Thyroid gland (tissue), 4 donors: Measurements from ENCODE around the gene FAM237B. TPM values are rescaled to one million over a fixed set of nuclear protein-coding genes. Genes with fewer than 3 reads are reported as not detected.

Source experiments
- DNase-seq, 2 donors: peaks; one replicate each; pipeline ENCODE4 v3.0.0-alpha.2; 2019
- H3K27ac ChIP-seq, 3 donors: fragments of 200-600 bp; sonication (generic); 1 replicate in 2 of 3; 2 replicates in 1 of 3; pipeline ENCODE4 v1.5.1; 2016 to 2019; ENCODE audit warnings: mild to moderate bottlenecking in 1 of 3, moderate library complexity in 1 of 3
- H3K27me3 ChIP-seq: fragments of 200-600 bp; sonication (generic); one replicate; pipeline ENCODE4 v1.5.1; 2019
- H3K36me3 ChIP-seq, 2 donors: fragments of 200-600 bp; sonication (generic); one replicate each; pipeline ENCODE4 v1.5.1; 2016 to 2019
- H3K4me1 ChIP-seq, 2 donors: fragments of 200-600 bp; sonication (generic); one replicate each; pipeline ENCODE4 v1.5.1; 2017 to 2019
- H3K4me3 ChIP-seq, 3 donors: fragments of 200-600 bp; sonication (generic); replicated peaks in 1 of 3; 1 replicate in 2 of 3; 2 replicates in 1 of 3; pipeline ENCODE4 v1.5.1; 2016; ENCODE audit warnings: mild to moderate bottlenecking in 1 of 3
- H3K9me3 ChIP-seq: fragments of 200-600 bp; sonication (generic); one replicate; pipeline ENCODE4 v1.5.1; 2017
- POLR2A ChIP-seq, 2 donors: fragments of 450-650 bp; IDR thresholded peaks; one replicate each; pipeline ENCODE4 v1.6.1; 2017; ENCODE audit warnings: antibody characterized with exemption in 2 of 2, mild to moderate bottlenecking in 2 of 2, moderate library complexity in 1 of 2
- WGBS, 2 donors: methylation state at CpG; one replicate each; pipeline ENCODE4 v1.1.5; 2017; 5-methylcytosine and 5-hydroxymethylcytosine counted together
- intact Hi-C: fragments of 100-400 bp; cut with DNase I; formaldehyde crosslinking; loops from one replicate; pipeline ENCODE4 v1.15.1; 2023
- total RNA-seq, 4 donors: library from RNA; depleted of rRNA; stranded (reverse); fragments of >200 nt; gene quantifications; one replicate each; pipeline ENCODE4 v1.2.3, GENCODE V29; 2016
- TF ChIP-seq, protein P1 (sequence below), 6 experiments: fragments of 200-600 bp in 3 of 6; fragments of 450-650 bp in 3 of 6; sonication (generic) in 3 of 6; IDR thresholded peaks; one replicate each; pipeline ENCODE4 v1.5.1; 2016 to 2019; ENCODE audit warnings: antibody characterized with exemption in 6 of 6, mild to moderate bottlenecking in 2 of 6, inconsistent platforms in 1 of 6, moderate library complexity in 1 of 6

Gene FAM237B
- total RNA-seq, 4 donors from 2014 or later: not detected

- DNase-seq: no peak
- 80 to 86% methylated on average over 5 of the region's 5 CpGs for WGBS, 2 donors
- H3K27ac ChIP-seq: peak overlapping the region; percentile 23 to 50 (median 39)
- no peaks in the 10 kb centered on the region for H3K27me3 ChIP-seq
- no peak overlapping the region for H3K4me3 ChIP-seq
- TF ChIP-seq POLR2A (IDR thresholded peaks at IDR 0.05): no peak
- TF ChIP-seq, protein P1, sequence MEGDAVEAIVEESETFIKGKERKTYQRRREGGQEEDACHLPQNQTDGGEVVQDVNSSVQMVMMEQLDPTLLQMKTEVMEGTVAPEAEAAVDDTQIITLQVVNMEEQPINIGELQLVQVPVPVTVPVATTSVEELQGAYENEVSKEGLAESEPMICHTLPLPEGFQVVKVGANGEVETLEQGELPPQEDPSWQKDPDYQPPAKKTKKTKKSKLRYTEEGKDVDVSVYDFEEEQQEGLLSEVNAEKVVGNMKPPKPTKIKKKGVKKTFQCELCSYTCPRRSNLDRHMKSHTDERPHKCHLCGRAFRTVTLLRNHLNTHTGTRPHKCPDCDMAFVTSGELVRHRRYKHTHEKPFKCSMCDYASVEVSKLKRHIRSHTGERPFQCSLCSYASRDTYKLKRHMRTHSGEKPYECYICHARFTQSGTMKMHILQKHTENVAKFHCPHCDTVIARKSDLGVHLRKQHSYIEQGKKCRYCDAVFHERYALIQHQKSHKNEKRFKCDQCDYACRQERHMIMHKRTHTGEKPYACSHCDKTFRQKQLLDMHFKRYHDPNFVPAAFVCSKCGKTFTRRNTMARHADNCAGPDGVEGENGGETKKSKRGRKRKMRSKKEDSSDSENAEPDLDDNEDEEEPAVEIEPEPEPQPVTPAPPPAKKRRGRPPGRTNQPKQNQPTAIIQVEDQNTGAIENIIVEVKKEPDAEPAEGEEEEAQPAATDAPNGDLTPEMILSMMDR (IDR thresholded peaks at IDR 0.05): no peak
- no peaks in the 10 kb centered on the region for H3K9me3 ChIP-seq
- no peaks in the 10 kb centered on the region for H3K36me3 ChIP-seq
- intact Hi-C loops: no loop called here
- H3K4me1 ChIP-seq: no peaks in the 10 kb centered on the region
Observed at GRCh38 chr7:90267263-90267858, 53.7 kb downstream of the FAM237B start.

- Histone ChIP-seq H3K4me1 (no peaks in the 10 kb centered on the region), H3K36me3 (no peaks in the 10 kb centered on the region), H3K4me3 (no peak overlapping the region), H3K27ac (peak overlapping the region; percentile 23 to 50 (median 39)), H3K27me3 (no peaks in the 10 kb centered on the region), H3K9me3 (no peaks in the 10 kb centered on the region)
- intact Hi-C loops: no loop called here
- TF ChIP-seq, protein P1 (IDR thresholded peaks at IDR 0.05): no peak
- no peak for TF ChIP-seq POLR2A (IDR thresholded peaks at IDR 0.05)
- DNase-seq: no peak
- 66 to 81% methylated on average over 3 of the region's 3 CpGs for WGBS, 2 donors
Observed at GRCh38 chr7:90266808-90267207, 54.3 kb downstream of the FAM237B start.

Other genes with a start within 250 kb of the FAM237B start
- 10 to 100 TPM in 1 of 4 donors, 1 to 10 TPM in 3; 1.4 to 27.5 (median 7.3) TPM for gene STEAP1, start 166.8 kb downstream of the FAM237B start, total RNA-seq
- 10 to 100 TPM; 11.9 to 34.3 (median 27.4) TPM for gene STEAP2, start 109.6 kb downstream of the FAM237B start, total RNA-seq
- 10 to 100 TPM; 12.6 to 73.8 (median 32.5) TPM for gene CFAP69, start 76.1 kb downstream of the FAM237B start, total RNA-seq
- 10 to 100 TPM; 25.0 to 41.4 (median 33.2) TPM for gene GTPBP10, start 25.4 kb upstream of the FAM237B start, total RNA-seq
- gene CLDN12, start 82.2 kb upstream of the FAM237B start, total RNA-seq: 10 to 100 TPM; 22.8 to 35.5 (median 29.3) TPM
- gene PTTG1IP2, start 148.3 kb upstream of the FAM237B start, total RNA-seq: not detected